ENCODE results near the gene BHLHA15. TPM values are rescaled to one million over a fixed set of nuclear protein-coding genes. Genes with fewer than 3 reads are reported as not detected.
A peak's percentile ranks its signal among the peaks of the same experiment; 100 is the strongest.

The BHLHA15 gene
- total RNA-seq, 1 donor from 2014 or later, result 0.35 TPM

GRCh38 chr7:98252425-98253054, 41.3 kb downstream of the BHLHA15 start:
- peaks cover 29% of the 10 kb centered on the region for H3K36me3 Mint-ChIP-seq (ENCODE audit: low read depth)
- ATAC-seq (ENCODE audit: low read depth), result peak; percentile 36
- peaks cover 39% of the 10 kb centered on the region for H3K4me1 Mint-ChIP-seq
- H3K9me3 Mint-ChIP-seq, result no peaks in the 10 kb centered on the region
- POLR2A ChIA-PET, result interaction anchor here (1.2 kb wide), 1 partner anchor 30 kb away, joined by 3 read pairs; no protein-coding TSS in a partner anchor
- H3K27me3 Mint-ChIP-seq, result no peaks in the 10 kb centered on the region
- peak overlapping the region; percentile 80 for H3K27ac Mint-ChIP-seq
- intact Hi-C loops (cut with micrococcal nuclease), result loop anchor here (1.0 to 5.0 kb wide), 5 partner anchors 29 to 1930 kb away; partner anchors contain the start of genes BRI3, LMTK2 and SLC25A13
- TF ChIP-seq, protein P1, sequence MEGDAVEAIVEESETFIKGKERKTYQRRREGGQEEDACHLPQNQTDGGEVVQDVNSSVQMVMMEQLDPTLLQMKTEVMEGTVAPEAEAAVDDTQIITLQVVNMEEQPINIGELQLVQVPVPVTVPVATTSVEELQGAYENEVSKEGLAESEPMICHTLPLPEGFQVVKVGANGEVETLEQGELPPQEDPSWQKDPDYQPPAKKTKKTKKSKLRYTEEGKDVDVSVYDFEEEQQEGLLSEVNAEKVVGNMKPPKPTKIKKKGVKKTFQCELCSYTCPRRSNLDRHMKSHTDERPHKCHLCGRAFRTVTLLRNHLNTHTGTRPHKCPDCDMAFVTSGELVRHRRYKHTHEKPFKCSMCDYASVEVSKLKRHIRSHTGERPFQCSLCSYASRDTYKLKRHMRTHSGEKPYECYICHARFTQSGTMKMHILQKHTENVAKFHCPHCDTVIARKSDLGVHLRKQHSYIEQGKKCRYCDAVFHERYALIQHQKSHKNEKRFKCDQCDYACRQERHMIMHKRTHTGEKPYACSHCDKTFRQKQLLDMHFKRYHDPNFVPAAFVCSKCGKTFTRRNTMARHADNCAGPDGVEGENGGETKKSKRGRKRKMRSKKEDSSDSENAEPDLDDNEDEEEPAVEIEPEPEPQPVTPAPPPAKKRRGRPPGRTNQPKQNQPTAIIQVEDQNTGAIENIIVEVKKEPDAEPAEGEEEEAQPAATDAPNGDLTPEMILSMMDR (IDR thresholded peaks at IDR 0.05), result no peak
- DNase-seq, result no peak
- peak overlapping the region; percentile 94 for H3K4me3 Mint-ChIP-seq
- CTCF ChIA-PET, result no interaction called here

GRCh38 chr7:98254516-98254915, 43.3 kb downstream of the BHLHA15 start:
- CTCF ChIA-PET, result no interaction called here
- no peak overlapping the region for H3K4me3 Mint-ChIP-seq
- H3K4me1 Mint-ChIP-seq, result peaks cover 32% of the 10 kb centered on the region
- H3K27ac Mint-ChIP-seq, result no peak overlapping the region
- H3K9me3 Mint-ChIP-seq, result no peaks in the 10 kb centered on the region
- TF ChIP-seq, protein P1 (IDR thresholded peaks at IDR 0.05), result no peak
- peaks cover 32% of the 10 kb centered on the region for H3K36me3 Mint-ChIP-seq (ENCODE audit: low read depth)
- DNase-seq (no peak), ATAC-seq (ENCODE audit: low read depth) (no peak)
- POLR2A ChIA-PET, result interaction anchor here (0.5 to 0.7 kb wide), 3 partner anchors 40 to 152 kb away, joined by 4 to 10 read pairs (median 7); no protein-coding TSS in a partner anchor
- H3K27me3 Mint-ChIP-seq, result no peaks in the 10 kb centered on the region
- intact Hi-C loops (cut with micrococcal nuclease), result loop anchor here (5.0 kb wide), 2 partner anchors 37 to 1932 kb away; partner anchors contain the start of gene SLC25A13

GRCh38 chr7:98254951-98255610, 43.8 kb downstream of the BHLHA15 start:
- TF ChIP-seq, protein P1 (IDR thresholded peaks at IDR 0.05), result no peak
- peaks cover 28% of the 10 kb centered on the region for H3K4me1 Mint-ChIP-seq
- intact Hi-C loops (cut with micrococcal nuclease), result loop anchor here (5.0 kb wide), 2 partner anchors 38 to 1933 kb away; partner anchors contain the start of gene SLC25A13
- no peak overlapping the region for H3K27ac Mint-ChIP-seq
- peaks cover 30% of the 10 kb centered on the region for H3K36me3 Mint-ChIP-seq (ENCODE audit: low read depth)
- no peaks in the 10 kb centered on the region for H3K27me3 Mint-ChIP-seq
- ChIA-PET POLR2A (interaction anchor here (0.5 kb wide), 1 partner anchor 152 kb away, joined by 4 read pairs; no protein-coding TSS in a partner anchor), CTCF (no interaction called here)
- ATAC-seq (ENCODE audit: low read depth) (no peak), DNase-seq (no peak)
- H3K9me3 Mint-ChIP-seq, result no peaks in the 10 kb centered on the region
- no peak overlapping the region for H3K4me3 Mint-ChIP-seq

DNA sequence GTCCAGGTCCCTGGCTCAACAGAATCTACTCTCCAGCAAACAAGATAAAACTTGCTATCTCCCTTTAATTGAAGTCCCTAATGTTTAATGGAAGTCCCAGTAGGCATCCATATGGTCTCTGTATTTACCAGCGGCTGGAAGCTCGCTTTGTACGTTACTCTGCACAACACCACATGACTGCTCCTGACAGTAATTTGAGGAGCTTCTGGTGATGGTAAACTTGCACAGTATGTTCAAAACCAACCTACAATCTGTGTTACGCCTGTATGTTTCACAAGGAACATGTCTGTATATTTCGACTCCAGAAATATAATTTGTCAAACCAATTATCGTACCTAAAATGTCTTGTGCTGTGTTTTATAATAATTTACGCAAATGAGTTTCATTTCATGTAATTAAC, 45.2 kb downstream of the BHLHA15 start:
- ChIA-PET POLR2A (no interaction called here), CTCF (no interaction called here)
- ATAC-seq (ENCODE audit: low read depth) (no peak), DNase-seq (no peak)
- intact Hi-C loops (cut with micrococcal nuclease), result no loop called here
- Mint-ChIP-seq H3K36me3 (ENCODE audit: low read depth) (peaks cover 39% of the 10 kb centered on the region), H3K4me3 (no peak overlapping the region), H3K27me3 (no peaks in the 10 kb centered on the region), H3K27ac (no peak overlapping the region), H3K9me3 (no peaks in the 10 kb centered on the region), H3K4me1 (peaks cover 14% of the 10 kb centered on the region)
- TF ChIP-seq, protein P1 (IDR thresholded peaks at IDR 0.05), result no peak

GRCh38 chr7:98257701-98258100, 46.5 kb downstream of the BHLHA15 start:
- DNase-seq, result no peak
- no peak for ATAC-seq (ENCODE audit: low read depth)
- Mint-ChIP-seq H3K27me3 (no peaks in the 10 kb centered on the region), H3K4me3 (no peak overlapping the region), H3K27ac (no peak overlapping the region), H3K9me3 (peaks cover 5% of the 10 kb centered on the region), H3K36me3 (ENCODE audit: low read depth) (peaks cover 43% of the 10 kb centered on the region), H3K4me1 (peaks cover 7% of the 10 kb centered on the region)
- POLR2A ChIA-PET, result no interaction called here
- CTCF ChIA-PET, result no interaction called here
- intact Hi-C loops (cut with micrococcal nuclease), result no loop called here
- TF ChIP-seq, protein P1 (IDR thresholded peaks at IDR 0.05), result no peak
